Mucosa of descending colon (tissue), 3 donors: ENCODE measurements around the gene ARL14EPL. TPM values are rescaled to one million over a fixed set of nuclear protein-coding genes. Genes with fewer than 3 reads are reported as not detected.
A peak's percentile ranks its signal among the peaks of the same experiment; 100 is the strongest.

Experiments
- ATAC-seq: fragments of 200-7000 bp; cut with Tn5 transposase; one replicate; pipeline ENCODE4 v1.9.1; 2020; ENCODE audit warnings: mild to moderate bottlenecking, moderate library complexity
- DNase-seq, 3 donors: peaks; one replicate each; pipeline ENCODE4 v3.0.0-alpha.2; 2020
- H3K36me3 ChIP-seq: fragments of 200-600 bp; one replicate; pipeline ENCODE4 v1.8.0; 2021; ENCODE audit warnings: low read depth, mild to moderate bottlenecking
- H3K4me1 ChIP-seq: fragments of 200-600 bp; one replicate; pipeline ENCODE4 v1.8.0; 2021; ENCODE audit warnings: low read depth, mild to moderate bottlenecking
- H3K4me3 ChIP-seq: fragments of 200-600 bp; one replicate; pipeline ENCODE4 v1.8.0; 2021; ENCODE audit warnings: mild to moderate bottlenecking
- H3K9me3 ChIP-seq: fragments of 200-600 bp; one replicate; pipeline ENCODE4 v1.8.0; 2021; ENCODE audit warnings: mild to moderate bottlenecking
- intact Hi-C, 2 donors: fragments of 100-400 bp; cut with DNase I in 1 of 2; cut with micrococcal nuclease in 1 of 2; formaldehyde crosslinking; loops; one replicate each; pipeline versions ENCODE4 v1.11.0 to v1.11.1; 2022; cut with DNase I, micrococcal nuclease
- total RNA-seq, 3 donors: library from RNA; stranded (reverse); fragmentation: NEBNext Ultra II Directional in 2 of 3; extraction: Animal tissue kit (Norgen Biotek cat#: 25700) in 2 of 3; gene quantifications; one replicate each; pipeline versions ENCODE4 v1.2.1 to v1.2.4, GENCODE V29; 2021 to 2023
- TF ChIP-seq, protein P1 (sequence below): fragments of 200-600 bp; IDR thresholded peaks from one replicate; pipeline ENCODE4 v1.8.0; 2022; ENCODE audit warnings: antibody characterized with exemption, mild to moderate bottlenecking
- donor health status: DM: no; HTN: no; CAD: no; lungs with moderate emphysema.
- donor health status: DM: no; HTN: no; CAD: no.
- donor health status: DM: no; HTN: yes; CAD: no.

The ARL14EPL gene
- total RNA-seq, 3 donors from 2014 or later = not detected

- no peak for DNase-seq
- intact Hi-C loops = no loop called here
- Histone ChIP-seq H3K36me3 (no peaks in the 10 kb centered on the region), H3K4me3 (no peak overlapping the region), H3K4me1 (no peaks in the 10 kb centered on the region), H3K9me3 (no peaks in the 10 kb centered on the region)
- ATAC-seq = no peak
- TF ChIP-seq, protein P1, sequence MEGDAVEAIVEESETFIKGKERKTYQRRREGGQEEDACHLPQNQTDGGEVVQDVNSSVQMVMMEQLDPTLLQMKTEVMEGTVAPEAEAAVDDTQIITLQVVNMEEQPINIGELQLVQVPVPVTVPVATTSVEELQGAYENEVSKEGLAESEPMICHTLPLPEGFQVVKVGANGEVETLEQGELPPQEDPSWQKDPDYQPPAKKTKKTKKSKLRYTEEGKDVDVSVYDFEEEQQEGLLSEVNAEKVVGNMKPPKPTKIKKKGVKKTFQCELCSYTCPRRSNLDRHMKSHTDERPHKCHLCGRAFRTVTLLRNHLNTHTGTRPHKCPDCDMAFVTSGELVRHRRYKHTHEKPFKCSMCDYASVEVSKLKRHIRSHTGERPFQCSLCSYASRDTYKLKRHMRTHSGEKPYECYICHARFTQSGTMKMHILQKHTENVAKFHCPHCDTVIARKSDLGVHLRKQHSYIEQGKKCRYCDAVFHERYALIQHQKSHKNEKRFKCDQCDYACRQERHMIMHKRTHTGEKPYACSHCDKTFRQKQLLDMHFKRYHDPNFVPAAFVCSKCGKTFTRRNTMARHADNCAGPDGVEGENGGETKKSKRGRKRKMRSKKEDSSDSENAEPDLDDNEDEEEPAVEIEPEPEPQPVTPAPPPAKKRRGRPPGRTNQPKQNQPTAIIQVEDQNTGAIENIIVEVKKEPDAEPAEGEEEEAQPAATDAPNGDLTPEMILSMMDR = no peak
These were observed 38.9 kb downstream of the ARL14EPL start for GRCh38 chr5:116071211-116071610.

DNA sequence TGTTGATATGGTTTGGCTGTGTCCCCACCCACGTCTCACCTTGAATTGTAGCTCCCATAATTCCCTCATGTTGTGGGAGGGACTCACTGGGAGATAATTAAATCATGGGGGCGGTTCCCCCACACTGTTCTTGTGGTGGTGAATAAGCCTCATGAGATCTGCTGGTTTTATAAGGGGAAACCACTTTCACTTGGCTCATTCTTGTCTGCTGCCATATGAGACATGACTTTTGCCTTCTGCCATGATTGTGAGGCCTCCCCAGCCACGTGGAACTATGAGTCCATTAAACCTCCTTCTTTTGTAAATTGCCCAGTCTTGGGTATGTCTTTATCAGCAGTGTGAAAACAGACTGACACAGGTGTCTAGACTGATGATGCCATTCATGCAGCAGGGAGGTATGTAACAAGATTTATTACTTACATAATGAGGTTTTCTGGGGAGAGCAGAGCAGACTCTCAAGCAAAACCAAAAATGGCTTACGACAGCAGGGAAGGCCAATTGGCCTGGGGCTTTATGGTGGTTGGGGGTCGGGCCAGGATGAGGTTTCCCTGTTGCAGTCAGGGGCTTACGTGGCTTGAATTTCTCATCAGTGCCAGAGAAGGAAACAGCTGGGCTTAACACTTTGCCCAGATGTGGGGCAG, 43.0 kb downstream of the ARL14EPL start:
- no peaks in the 10 kb centered on the region for H3K36me3 ChIP-seq
- no peaks in the 10 kb centered on the region for H3K9me3 ChIP-seq
- no peaks in the 10 kb centered on the region for H3K4me1 ChIP-seq
- ATAC-seq (peak; percentile 25), DNase-seq (peak in 1 of 3 donors; percentile 10)
- TF ChIP-seq, protein P1 = no peak
- no peak overlapping the region for H3K4me3 ChIP-seq
- intact Hi-C loops = no loop called here

DNA sequence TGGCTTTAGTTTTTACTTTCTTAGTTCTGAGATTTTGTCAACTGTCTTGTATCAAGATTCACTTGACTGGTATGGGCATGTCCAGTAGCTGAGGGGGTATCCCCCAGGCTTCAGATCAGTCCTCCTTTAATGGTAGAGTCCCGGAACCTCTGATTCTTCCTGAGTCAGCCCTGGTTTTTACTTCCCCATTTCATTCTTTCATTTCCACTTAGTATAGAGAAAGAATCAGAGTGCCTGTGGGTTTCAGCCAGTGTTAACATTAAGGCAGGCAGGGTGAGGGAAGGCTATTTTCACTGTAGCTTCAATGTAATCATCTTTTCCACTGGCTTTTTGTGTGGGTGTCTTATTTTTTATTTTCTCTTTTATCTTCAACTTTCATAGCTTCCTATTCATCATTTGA, 44.2 kb downstream of the ARL14EPL start:
- DNase-seq (peak in 1 of 3 donors; percentile 7), ATAC-seq (peak; percentile 55)
- intact Hi-C loops = no loop called here
- Histone ChIP-seq H3K4me3 (no peak overlapping the region), H3K36me3 (no peaks in the 10 kb centered on the region), H3K4me1 (no peaks in the 10 kb centered on the region), H3K9me3 (no peaks in the 10 kb centered on the region)
- TF ChIP-seq, protein P1 = no peak

DNA sequence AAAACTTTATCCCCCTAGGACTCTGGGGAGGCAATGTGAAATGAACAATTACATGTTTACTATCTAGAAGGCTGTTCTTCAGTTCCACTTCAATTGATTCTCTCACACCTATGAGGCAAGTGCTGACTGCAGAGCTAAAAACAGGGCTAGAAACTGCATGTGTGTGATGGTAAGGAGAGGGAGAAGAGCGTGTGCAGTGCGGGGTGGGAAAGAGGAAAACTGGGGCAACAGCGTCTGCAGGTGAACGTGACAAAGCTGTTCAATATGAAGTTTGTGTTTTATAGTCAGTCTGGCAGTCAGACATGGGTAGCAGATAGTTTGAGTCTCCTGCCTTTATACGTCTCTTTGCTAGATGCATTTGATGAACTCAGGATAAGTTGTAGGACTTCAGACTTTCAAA, 45.9 kb downstream of the ARL14EPL start:
- DNase-seq = no peak
- H3K9me3 ChIP-seq = no peaks in the 10 kb centered on the region
- H3K4me1 ChIP-seq = no peaks in the 10 kb centered on the region
- intact Hi-C loops = no loop called here
- H3K4me3 ChIP-seq = no peak overlapping the region
- ATAC-seq = no peak
- H3K36me3 ChIP-seq = no peaks in the 10 kb centered on the region
- TF ChIP-seq, protein P1 = no peak

DNA sequence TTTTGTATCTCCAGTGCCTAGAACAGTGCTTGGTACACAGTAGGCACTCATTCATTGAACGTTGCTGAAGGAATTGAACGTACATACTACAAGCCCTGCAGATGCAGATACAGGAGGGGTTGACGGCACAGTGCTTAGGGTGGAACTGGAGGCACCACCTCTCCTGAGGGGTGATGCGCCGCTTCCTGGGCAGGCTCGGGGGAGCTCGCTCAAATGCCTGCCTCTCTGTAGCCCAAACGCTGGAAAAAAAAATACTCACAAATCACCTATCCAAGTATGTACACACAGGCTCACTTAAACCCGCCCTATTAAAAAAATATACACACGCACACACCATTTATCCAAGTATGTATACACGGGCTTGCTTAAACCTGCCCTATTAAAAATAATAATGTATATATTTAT, 52.0 kb downstream of the ARL14EPL start:
- DNase-seq (peak; percentile 37 to 57 (median 44)), ATAC-seq (peak; percentile 60)
- TF ChIP-seq, protein P1 = no peak
- H3K9me3 ChIP-seq = no peaks in the 10 kb centered on the region
- intact Hi-C loops = no loop called here
- H3K36me3 ChIP-seq = no peaks in the 10 kb centered on the region
- H3K4me3 ChIP-seq = peak overlapping the region; percentile 72
- H3K4me1 ChIP-seq = no peaks in the 10 kb centered on the region
